Sigmoid colon (tissue), 7 donors: Measurements from ENCODE around the gene CAMTA1. TPM values are rescaled to one million over a fixed set of nuclear protein-coding genes. Genes with fewer than 3 reads are reported as not detected.

ENCODE experiments used
- DNase-seq: peaks from one replicate; pipeline ENCODE4 v3.0.0-alpha.2; 2019
- H3K27ac ChIP-seq, 4 donors: fragments of 200-600 bp; sonication (generic); one replicate each; pipeline ENCODE4 v1.5.1; 2016 to 2019; ENCODE audit warnings: mild to moderate bottlenecking in 1 of 4
- H3K27me3 ChIP-seq, 3 donors: fragments of 200-600 bp; sonication (generic); one replicate each; pipeline ENCODE4 v1.5.1; 2019; ENCODE audit warnings: mild to moderate bottlenecking in 1 of 3
- H3K36me3 ChIP-seq, 4 donors: fragments of 200-600 bp; sonication (generic); one replicate each; pipeline ENCODE4 v1.5.1; 2016 to 2019
- H3K4me1 ChIP-seq, 4 donors: fragments of 200-600 bp; sonication (generic); one replicate each; pipeline ENCODE4 v1.5.1; 2017 to 2019
- H3K4me3 ChIP-seq, 4 donors: fragments of 200-600 bp; sonication (generic); one replicate each; pipeline ENCODE4 v1.5.1; 2017 to 2019; ENCODE audit warnings: mild to moderate bottlenecking in 2 of 4, moderate library complexity in 1 of 4
- H3K9me3 ChIP-seq, 4 donors: fragments of 200-600 bp in 3 of 4; sonication (generic) in 3 of 4; one replicate each; pipeline versions ENCODE4 v1.5.1 to v1.6.1; 2013 to 2019
- EP300 ChIP-seq, 4 donors: sonication (generic); formaldehyde crosslinking; IDR thresholded peaks; one replicate each; pipeline ENCODE4 v1.6.1; 2017; ENCODE audit warnings: antibody characterized with exemption in 4 of 4
- POLR2A ChIP-seq, 2 donors: fragments of 450-650 bp; IDR thresholded peaks; one replicate each; pipeline ENCODE4 v1.6.1; 2016; ENCODE audit warnings: antibody characterized with exemption in 2 of 2, mild to moderate bottlenecking in 2 of 2, moderate library complexity in 2 of 2
- POLR2AphosphoS5 ChIP-seq, 4 donors: sonication (generic); formaldehyde crosslinking; IDR thresholded peaks; one replicate each; pipeline ENCODE4 v1.6.1; 2017; ENCODE audit warnings: antibody characterized with exemption in 4 of 4
- WGBS, 2 donors: extraction: QIAGEN DNeasy Blood & Tissue Kit; methylation state at CpG; one replicate each; pipeline ENCODE4 v1.1.7; 2013; 5-methylcytosine and 5-hydroxymethylcytosine counted together
- intact Hi-C: fragments of 100-400 bp; cut with DNase I; formaldehyde crosslinking; loops from one replicate; pipeline ENCODE4 v1.15.1; 2023
- polyA plus RNA-seq, 3 donors: library from polyadenylated mRNA; stranded (reverse); fragments of 200-250 nt; gene quantifications; one replicate each; pipeline ENCODE4 v1.2.3, GENCODE V29; 2013
- total RNA-seq, 4 donors: library from RNA; depleted of rRNA; stranded (reverse); fragments of >200 nt; gene quantifications; one replicate each; pipeline ENCODE4 v1.1.0, GENCODE V29; 2016
- TF ChIP-seq, protein P1 (sequence below), 4 experiments: fragments of 450-650 bp in 3 of 4; fragments of 200-600 bp in 1 of 4; IDR thresholded peaks; one replicate each; pipeline ENCODE4 v1.5.1; 2016 to 2019; ENCODE audit warnings: antibody characterized with exemption in 4 of 4, mild to moderate bottlenecking in 3 of 4, moderate library complexity in 2 of 4
- donor health status: healthy with polysubstance abuse.
- donor health status: Bipolar disorder and iron deficiency.
- donor health status: healthy.

Gene CAMTA1
- total and polyA plus RNA-seq, 7 donors, result 97.9 to 196 (median 177) TPM

DNA sequence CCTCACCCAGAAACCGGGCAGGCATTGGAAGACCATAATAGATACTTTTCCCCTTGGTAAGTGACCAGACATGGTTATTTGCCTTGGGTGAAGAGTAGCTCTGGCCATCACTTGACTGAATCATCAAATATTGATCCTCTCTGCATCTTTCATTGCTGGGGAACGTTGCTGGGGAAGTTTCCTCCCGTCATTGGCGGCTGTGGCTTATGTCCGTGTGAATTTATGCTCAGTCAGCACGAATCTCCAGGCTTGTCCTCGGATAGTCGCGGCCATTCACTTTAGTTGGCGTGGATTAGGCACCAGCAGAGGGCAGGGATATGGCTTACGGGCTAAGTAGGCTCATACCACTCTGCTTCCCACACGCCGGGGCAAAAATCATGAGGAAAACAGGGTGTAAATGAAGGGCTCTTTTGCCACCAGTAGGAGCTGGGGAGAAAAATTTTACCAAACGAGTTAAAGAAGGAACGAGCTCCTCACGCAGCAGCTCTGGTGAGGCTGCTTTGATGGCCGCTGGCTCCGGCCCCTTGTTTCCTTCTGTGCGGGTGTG, 473.4 kb downstream of the CAMTA1 start:
- no peak for TF ChIP-seq EP300 (IDR thresholded peaks at IDR 0.05)
- TF ChIP-seq, protein P1, sequence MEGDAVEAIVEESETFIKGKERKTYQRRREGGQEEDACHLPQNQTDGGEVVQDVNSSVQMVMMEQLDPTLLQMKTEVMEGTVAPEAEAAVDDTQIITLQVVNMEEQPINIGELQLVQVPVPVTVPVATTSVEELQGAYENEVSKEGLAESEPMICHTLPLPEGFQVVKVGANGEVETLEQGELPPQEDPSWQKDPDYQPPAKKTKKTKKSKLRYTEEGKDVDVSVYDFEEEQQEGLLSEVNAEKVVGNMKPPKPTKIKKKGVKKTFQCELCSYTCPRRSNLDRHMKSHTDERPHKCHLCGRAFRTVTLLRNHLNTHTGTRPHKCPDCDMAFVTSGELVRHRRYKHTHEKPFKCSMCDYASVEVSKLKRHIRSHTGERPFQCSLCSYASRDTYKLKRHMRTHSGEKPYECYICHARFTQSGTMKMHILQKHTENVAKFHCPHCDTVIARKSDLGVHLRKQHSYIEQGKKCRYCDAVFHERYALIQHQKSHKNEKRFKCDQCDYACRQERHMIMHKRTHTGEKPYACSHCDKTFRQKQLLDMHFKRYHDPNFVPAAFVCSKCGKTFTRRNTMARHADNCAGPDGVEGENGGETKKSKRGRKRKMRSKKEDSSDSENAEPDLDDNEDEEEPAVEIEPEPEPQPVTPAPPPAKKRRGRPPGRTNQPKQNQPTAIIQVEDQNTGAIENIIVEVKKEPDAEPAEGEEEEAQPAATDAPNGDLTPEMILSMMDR (IDR thresholded peaks at IDR 0.05), result no peak
- TF ChIP-seq POLR2A (IDR thresholded peaks at IDR 0.05), result no peak
- TF ChIP-seq POLR2AphosphoS5 (IDR thresholded peaks at IDR 0.05), result no peak
- intact Hi-C loops, result no loop called here
- H3K9me3 ChIP-seq, result no peaks in the 10 kb centered on the region
- H3K36me3 ChIP-seq, result no peaks in the 10 kb centered on the region
- H3K27ac ChIP-seq, result no peak overlapping the region
- peaks cover 0 to 7% (median 2%) of the 10 kb centered on the region in 4 donors for H3K4me1 ChIP-seq
- no peak overlapping the region for H3K4me3 ChIP-seq
- 91 to 93% methylated on average over 19 of the region's 19 CpGs for WGBS, 2 donors
- no peak for DNase-seq
- no peaks in the 10 kb centered on the region for H3K27me3 ChIP-seq

DNA sequence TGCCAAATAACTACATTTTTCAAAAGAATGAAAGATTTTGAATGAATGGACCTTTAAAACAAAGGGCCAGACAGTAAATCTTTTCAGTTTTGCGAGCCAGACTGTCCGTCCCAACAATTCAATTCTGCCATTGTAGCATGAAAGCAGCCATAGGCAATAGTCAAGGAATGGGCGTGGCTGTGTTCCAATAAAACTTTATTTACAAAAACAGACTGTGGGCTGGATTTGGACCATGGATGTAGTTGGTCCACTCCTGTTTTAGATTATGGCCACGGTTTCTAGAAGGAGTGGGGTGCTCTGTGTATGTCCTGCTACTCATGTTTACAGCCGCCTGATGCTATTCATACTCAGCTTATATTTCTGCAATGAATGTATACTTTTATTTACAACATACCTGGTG, 474.7 kb downstream of the CAMTA1 start:
- WGBS, 2 donors, result 75 to 83% methylated on average over 5 of the region's 5 CpGs

DNA sequence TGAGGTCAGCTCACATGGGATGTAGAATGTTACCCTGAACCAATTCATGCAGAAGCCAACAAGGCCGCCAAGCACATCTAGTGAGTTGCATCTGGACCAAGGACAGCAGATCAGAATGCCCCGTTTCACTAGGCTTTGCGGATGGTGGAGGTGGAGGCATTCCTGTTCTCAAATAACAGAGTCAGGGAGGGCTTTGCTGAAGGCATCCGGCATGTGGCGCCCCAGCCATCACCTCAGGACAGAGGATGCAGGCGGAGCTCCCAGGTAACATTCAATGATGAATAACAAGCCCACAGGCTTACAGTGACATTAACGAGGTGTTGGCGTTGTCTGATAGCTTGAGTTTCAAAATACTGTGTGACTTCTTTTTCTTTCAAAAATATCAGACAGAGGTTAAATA, 476.2 kb downstream of the CAMTA1 start:
- intact Hi-C loops, result no loop called here
- DNase-seq, result no peak

More for the DNA sequence above, 474.7 kb downstream of the CAMTA1 start:
- no peaks in the 10 kb centered on the region for H3K36me3 ChIP-seq
- DNase-seq, result no peak
- peaks cover 0 to 10% (median 4%) of the 10 kb centered on the region in 4 donors for H3K4me1 ChIP-seq
- H3K27ac ChIP-seq, result no peak overlapping the region
- intact Hi-C loops, result no loop called here
- no peak overlapping the region for H3K4me3 ChIP-seq
- no peaks in the 10 kb centered on the region for H3K27me3 ChIP-seq
- no peaks in the 10 kb centered on the region for H3K9me3 ChIP-seq
- TF ChIP-seq POLR2A (IDR thresholded peaks at IDR 0.05) (no peak), EP300 (IDR thresholded peaks at IDR 0.05) (no peak), POLR2AphosphoS5 (IDR thresholded peaks at IDR 0.05) (no peak)
- TF ChIP-seq, protein P1 (IDR thresholded peaks at IDR 0.05), result no peak

DNA sequence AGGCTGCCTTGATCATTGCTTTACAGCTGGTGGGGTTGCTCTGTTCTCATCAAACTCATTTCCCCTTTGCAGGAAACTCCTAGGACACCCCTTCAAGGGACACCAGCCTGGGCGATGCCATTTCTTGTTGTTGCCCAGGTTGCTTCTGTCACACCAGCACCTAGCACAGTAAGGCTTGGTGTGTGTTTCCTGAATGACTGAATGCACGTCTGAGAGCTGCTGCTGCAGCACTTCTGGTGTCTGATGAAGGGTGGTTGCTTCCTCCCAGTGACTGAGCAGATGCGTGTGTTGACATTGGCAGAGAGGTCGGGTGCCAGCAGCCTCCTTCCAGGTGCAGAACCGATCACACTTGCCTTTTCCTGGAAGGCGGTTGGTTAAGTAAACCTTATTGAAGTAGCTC, 477.4 kb downstream of the CAMTA1 start:
- no peaks in the 10 kb centered on the region for H3K27me3 ChIP-seq
- TF ChIP-seq POLR2AphosphoS5 (IDR thresholded peaks at IDR 0.05), result no peak
- TF ChIP-seq, protein P1 (IDR thresholded peaks at IDR 0.05), result no peak
- TF ChIP-seq POLR2A (IDR thresholded peaks at IDR 0.05), result no peak
- TF ChIP-seq EP300 (IDR thresholded peaks at IDR 0.05), result no peak
- H3K4me1 ChIP-seq, result peaks cover 0 to 10% (median 4%) of the 10 kb centered on the region in 4 donors
- no peaks in the 10 kb centered on the region for H3K9me3 ChIP-seq
- H3K36me3 ChIP-seq, result no peaks in the 10 kb centered on the region
- no peak for DNase-seq
- H3K27ac ChIP-seq, result no peak overlapping the region
- intact Hi-C loops, result no loop called here
- no peak overlapping the region for H3K4me3 ChIP-seq
- 8 to 41% methylated on average over 6 of the region's 6 CpGs for WGBS, 2 donors

More for the DNA sequence above, 476.2 kb downstream of the CAMTA1 start:
- TF ChIP-seq POLR2AphosphoS5 (IDR thresholded peaks at IDR 0.05) (no peak), EP300 (IDR thresholded peaks at IDR 0.05) (no peak), POLR2A (IDR thresholded peaks at IDR 0.05) (no peak)
- TF ChIP-seq, protein P1 (IDR thresholded peaks at IDR 0.05), result no peak
- Histone ChIP-seq H3K4me3 (no peak overlapping the region), H3K27me3 (no peaks in the 10 kb centered on the region), H3K4me1 (peaks cover 0 to 10% (median 4%) of the 10 kb centered on the region in 4 donors), H3K36me3 (no peaks in the 10 kb centered on the region), H3K9me3 (no peaks in the 10 kb centered on the region), H3K27ac (no peak overlapping the region)
- WGBS, 2 donors, result 93 to 97% methylated on average over 8 of the region's 8 CpGs
